Fibroblast of pulmonary artery (primary cell): Measurements from ENCODE around the gene AGPAT3.

Experiments used
- DNase-seq: peaks from one replicate; pipeline ENCODE4 v3.0.0-alpha.2; 2010; ENCODE audit warnings: low read depth
- H3K4me3 ChIP-seq: replicated peaks from 2 replicates; pipeline ENCODE4 v1.5.1; 2011; ENCODE audit warnings: low read depth, mild to moderate bottlenecking, control low read depth, low read length, moderate library complexity
- TF ChIP-seq, protein P1 (sequence below): IDR thresholded peaks from 2 replicates; pipeline ENCODE4 v1.5.1; 2011; ENCODE audit warnings: mild to moderate bottlenecking, control low read depth, low read length, inconsistent platforms; ENCODE audit errors: missing control alignments

AGPAT3 gene

DNA sequence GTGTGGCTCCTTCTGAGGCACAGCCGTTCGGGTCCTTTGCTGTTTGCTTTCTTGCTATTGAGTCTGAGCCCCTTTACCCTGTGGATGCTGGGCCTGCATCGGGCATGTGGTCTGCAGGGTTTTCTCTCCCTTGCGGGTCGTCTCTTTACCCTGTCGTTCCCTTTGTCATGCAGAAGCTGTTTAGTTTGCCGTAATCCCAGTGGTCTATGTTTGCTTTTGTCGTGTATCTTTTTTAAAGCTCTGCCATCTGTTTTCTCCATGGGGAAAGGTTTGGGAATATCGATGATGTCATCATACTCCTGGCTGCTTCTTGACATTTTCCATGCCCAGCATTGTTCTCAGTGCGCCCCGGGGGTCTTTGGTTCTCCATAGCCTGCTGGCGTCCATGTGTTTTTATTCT is 68.2 kb downstream of the AGPAT3 start:
- TF ChIP-seq, protein P1, sequence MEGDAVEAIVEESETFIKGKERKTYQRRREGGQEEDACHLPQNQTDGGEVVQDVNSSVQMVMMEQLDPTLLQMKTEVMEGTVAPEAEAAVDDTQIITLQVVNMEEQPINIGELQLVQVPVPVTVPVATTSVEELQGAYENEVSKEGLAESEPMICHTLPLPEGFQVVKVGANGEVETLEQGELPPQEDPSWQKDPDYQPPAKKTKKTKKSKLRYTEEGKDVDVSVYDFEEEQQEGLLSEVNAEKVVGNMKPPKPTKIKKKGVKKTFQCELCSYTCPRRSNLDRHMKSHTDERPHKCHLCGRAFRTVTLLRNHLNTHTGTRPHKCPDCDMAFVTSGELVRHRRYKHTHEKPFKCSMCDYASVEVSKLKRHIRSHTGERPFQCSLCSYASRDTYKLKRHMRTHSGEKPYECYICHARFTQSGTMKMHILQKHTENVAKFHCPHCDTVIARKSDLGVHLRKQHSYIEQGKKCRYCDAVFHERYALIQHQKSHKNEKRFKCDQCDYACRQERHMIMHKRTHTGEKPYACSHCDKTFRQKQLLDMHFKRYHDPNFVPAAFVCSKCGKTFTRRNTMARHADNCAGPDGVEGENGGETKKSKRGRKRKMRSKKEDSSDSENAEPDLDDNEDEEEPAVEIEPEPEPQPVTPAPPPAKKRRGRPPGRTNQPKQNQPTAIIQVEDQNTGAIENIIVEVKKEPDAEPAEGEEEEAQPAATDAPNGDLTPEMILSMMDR = no peak
- no peak overlapping the region for H3K4me3 ChIP-seq
- DNase-seq = no peak

DNA sequence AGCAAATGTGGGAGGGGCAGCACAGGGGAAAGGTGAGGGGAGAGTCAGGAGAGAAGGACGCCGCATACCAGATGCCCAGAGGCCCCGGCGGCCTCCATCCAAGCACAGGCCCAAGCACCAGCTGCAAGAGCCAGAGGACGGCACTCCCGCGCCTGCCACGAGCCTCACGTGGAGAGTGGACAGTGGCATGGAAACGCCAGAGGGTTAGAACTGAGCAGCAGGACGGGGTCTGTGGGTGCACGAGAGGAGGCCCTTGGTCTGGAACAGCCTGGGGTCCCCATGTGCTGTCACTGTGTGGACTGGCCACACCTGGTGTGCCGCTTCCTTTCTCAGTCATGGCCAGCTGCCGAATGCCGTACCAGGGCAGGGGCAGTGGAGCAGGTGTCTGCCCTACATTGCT is 68.7 kb downstream of the AGPAT3 start:
- no peak for DNase-seq
- no peak overlapping the region for H3K4me3 ChIP-seq
- TF ChIP-seq, protein P1 = no peak

DNA sequence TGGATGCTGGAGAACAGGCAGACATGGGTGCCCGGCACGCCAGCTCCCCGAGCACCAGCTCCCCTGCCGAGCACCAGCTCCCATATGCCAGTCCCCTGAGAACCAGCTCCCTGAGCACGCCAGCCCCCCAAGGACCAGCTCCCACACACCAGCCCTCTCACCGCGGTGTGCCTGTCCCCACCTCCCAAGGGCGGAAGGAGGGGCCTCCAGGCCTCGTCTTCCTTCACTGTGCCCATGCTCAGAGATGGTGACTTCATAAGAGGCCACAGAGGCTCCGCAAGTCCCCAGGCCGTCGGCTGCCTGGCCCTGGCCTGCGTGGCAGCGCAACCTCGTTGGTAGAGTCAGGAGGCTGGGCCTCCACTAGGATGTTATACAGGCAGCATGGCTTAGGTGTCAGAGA is 69.1 kb downstream of the AGPAT3 start:
- DNase-seq = no peak
- no peak overlapping the region for H3K4me3 ChIP-seq
- TF ChIP-seq, protein P1 = no peak

DNA sequence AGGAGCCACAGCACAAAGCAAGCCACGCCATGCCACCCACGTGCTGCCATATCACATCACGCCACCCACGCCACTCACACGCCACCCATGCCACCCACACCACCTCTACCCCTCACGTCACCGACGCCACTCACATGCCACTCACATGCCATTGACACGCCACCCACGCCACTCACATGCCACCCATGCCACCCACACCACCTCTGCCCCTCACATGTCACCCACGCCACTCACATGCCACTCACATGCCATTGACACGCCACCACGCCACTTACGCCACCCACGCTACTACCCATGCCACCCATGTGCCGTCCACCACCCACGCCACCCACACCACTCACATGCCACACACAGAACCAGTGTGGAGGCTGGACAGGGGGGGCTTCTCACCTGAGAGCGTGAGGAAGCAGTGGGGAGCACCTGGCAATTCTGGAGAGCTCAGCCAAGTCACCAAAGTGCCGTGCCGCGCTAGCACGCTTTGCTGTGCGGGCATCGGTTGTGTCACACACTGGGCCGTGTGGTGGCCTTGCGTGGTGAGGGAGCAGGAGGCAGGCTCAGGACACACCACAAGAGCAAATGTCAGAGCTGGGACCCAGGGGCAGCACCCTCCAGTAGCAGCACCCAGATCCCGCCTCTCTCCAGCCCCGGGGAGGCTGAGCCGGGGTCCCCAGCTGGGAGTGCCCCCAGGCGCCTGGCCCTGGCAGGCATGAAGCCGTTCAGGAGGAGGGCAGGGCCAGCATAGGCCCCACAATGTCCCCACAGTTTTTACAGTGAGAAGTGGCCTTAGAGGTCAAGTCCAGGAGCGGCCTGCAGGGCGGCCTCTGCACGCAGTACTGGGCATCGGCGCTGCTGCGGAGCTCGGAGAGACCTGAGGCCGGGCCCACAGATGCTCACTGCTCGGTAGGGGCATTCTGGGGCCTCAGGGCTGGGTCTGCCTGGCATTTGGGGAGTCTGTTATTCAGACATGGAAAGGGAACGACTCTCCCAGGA is 70.0 kb downstream of the AGPAT3 start:
- DNase-seq = no peak
- no peak overlapping the region for H3K4me3 ChIP-seq
- TF ChIP-seq, protein P1 = no peak

DNA sequence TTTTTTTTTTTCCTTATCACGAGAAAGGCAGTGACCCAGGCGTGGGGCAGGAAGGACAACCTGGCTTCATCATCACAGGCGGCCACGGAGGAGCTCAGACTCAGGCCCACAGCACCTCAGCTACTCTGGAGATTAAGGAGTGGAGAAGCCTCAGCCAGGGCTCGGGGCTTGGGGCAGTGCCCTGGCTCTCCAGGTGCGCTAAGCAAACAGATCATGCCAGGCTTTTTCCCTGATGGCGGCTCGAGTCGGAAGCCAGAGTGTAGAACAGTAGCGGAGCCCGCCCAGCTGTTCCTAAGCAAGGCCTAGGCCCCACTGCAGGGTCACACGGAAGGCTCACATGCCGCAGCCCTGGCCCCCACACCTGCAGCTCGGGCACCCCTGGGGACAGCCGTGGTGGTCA is 70.7 kb downstream of the AGPAT3 start:
- TF ChIP-seq, protein P1 = no peak
- no peak overlapping the region for H3K4me3 ChIP-seq
- DNase-seq = no peak

DNA sequence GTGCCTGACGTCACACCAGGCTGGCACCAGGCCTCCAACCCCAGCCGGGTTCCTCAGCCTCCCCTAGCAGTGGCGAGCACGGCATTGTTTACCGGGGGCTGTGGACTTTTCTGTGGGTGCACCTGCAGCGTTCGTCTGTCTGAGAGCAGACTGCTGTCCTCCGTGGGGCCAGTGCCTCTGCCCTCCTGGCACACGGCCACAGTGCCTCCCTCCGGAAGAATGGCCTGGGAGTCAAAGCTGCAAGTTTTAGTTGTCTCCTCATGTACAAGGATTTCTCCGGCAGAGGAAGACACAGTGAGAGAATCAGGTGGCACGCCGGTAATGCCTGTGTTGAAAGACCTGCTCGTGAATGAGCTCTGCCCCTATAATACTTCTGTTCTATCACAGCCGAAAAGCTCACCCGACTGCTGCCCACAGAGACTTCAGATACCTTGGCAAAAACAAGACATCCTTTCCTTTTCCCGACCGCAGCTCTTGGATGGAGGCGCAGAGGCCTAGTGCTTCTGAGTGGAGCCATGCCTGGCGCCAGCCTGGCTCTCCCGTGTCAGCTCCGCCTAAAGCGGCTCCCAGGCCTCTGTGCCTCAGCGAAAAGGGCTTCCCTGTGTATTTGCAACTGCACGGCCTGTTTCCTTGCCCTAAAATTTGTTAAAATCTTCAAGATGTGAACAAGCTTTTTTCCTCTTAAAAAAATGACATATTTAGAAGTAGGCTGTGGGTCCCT is 71.4 kb downstream of the AGPAT3 start:
- TF ChIP-seq, protein P1 = no peak
- no peak for DNase-seq
- no peak overlapping the region for H3K4me3 ChIP-seq
